Keratinocyte (primary cell): ENCODE results near the gene SSTR1. TPM values are rescaled to one million over a fixed set of nuclear protein-coding genes. Genes with fewer than 3 reads are reported as not detected.

ENCODE experiments used
- DNase-seq: peaks from one replicate; pipeline ENCODE4 v3.0.0-alpha.2; 2011; ENCODE audit warnings: low read depth, missing footprints, low spot score
- FAIRE-seq: peaks from 2 replicates; lab custom pipeline; 2011; peaks lifted over from hg19 to GRCh38; lab: Jason Lieb, UNC
- H2AFZ ChIP-seq: 2 replicates; pipeline ENCODE4 v1.6.0; 2012; ENCODE audit warnings: low read length, control low read depth, inconsistent platforms; ENCODE audit not compliant: control insufficient read depth
- H3K27ac ChIP-seq: 2 replicates; pipeline ENCODE4 v1.5.1; 2011; ENCODE audit warnings: low read length; ENCODE audit not compliant: control insufficient read depth, insufficient read depth
- H3K27me3 ChIP-seq: 3 replicates; pipeline ENCODE4 v1.6.0; 2011; ENCODE audit warnings: low read length; ENCODE audit not compliant: control insufficient read depth, insufficient read depth; ENCODE audit errors: extremely low read depth
- H3K36me3 ChIP-seq, 2 experiments: 2 replicates in 1 of 2; 3 replicates in 1 of 2; pipeline ENCODE4 v1.5.1; 2011; ENCODE audit warnings: low read length in 2 of 2, mild to moderate bottlenecking in 1 of 2; ENCODE audit not compliant: control insufficient read depth in 2 of 2, insufficient read depth in 2 of 2; ENCODE audit errors: extremely low read depth in 1 of 2
- H3K4me1 ChIP-seq: 3 replicates; pipeline ENCODE4 v1.5.1; 2011; ENCODE audit warnings: low read length; ENCODE audit not compliant: control insufficient read depth, insufficient read depth; ENCODE audit errors: extremely low read depth
- H3K4me2 ChIP-seq: 3 replicates; pipeline ENCODE4 v1.6.0; 2011; ENCODE audit warnings: low read depth, low read length; ENCODE audit not compliant: control insufficient read depth, insufficient read depth; ENCODE audit errors: extremely low read depth
- H3K4me3 ChIP-seq, 3 experiments: fragments of 200-600 bp in 1 of 3; sonication (generic) in 1 of 3; 2 replicates in 2 of 3; 3 replicates in 1 of 3; pipeline ENCODE4 v1.5.1; 2011 to 2016; ENCODE audit warnings: low read length in 3 of 3, mild to moderate bottlenecking in 3 of 3, control low read depth in 2 of 3, inconsistent platforms in 1 of 3, low read depth in 1 of 3, mixed read lengths in 1 of 3, mixed run types in 1 of 3, moderate library complexity in 1 of 3; ENCODE audit not compliant: control insufficient read depth in 2 of 3, insufficient read depth in 2 of 3; ENCODE audit errors: extremely low read depth in 1 of 3
- H3K79me2 ChIP-seq: 2 replicates; pipeline ENCODE4 v1.6.0; 2012; ENCODE audit warnings: low read length; ENCODE audit not compliant: control insufficient read depth, insufficient read depth
- H3K9ac ChIP-seq: 3 replicates; pipeline ENCODE4 v1.6.0; 2011; ENCODE audit warnings: low read length; ENCODE audit not compliant: control insufficient read depth, insufficient read depth; ENCODE audit errors: extremely low read depth
- H3K9me1 ChIP-seq: 3 replicates; pipeline ENCODE4 v1.6.0; 2011; ENCODE audit warnings: low read length; ENCODE audit not compliant: control insufficient read depth, insufficient read depth; ENCODE audit errors: extremely low read depth
- H3K9me3 ChIP-seq: 2 replicates; pipeline ENCODE4 v1.5.1; 2012; ENCODE audit warnings: low read depth, low read length; ENCODE audit not compliant: control insufficient read depth
- H4K20me1 ChIP-seq: 3 replicates; pipeline ENCODE4 v1.6.0; 2011; ENCODE audit warnings: low read length; ENCODE audit not compliant: control insufficient read depth, insufficient read depth; ENCODE audit errors: extremely low read depth
- EZH2 ChIP-seq: IDR thresholded peaks from one replicate; pipeline ENCODE4 v1.6.1; 2012; ENCODE audit warnings: inconsistent platforms, mild to moderate bottlenecking, low read length, moderate library complexity
- dilution Hi-C: fragments of 300-500 bp; cut with MboI; formaldehyde crosslinking; loops from one replicate; pipeline ENCODE4 v1.7.0; 2020; ENCODE audit warnings: low sequenced_read_pairs; ENCODE audit not compliant: extremely low pct_ligation_motif_present
- polyA plus RNA-seq, 5 experiments: library from polyadenylated mRNA; depleted of rRNA in 3 of 5; stranded (reverse) in 3 of 5; stranded (forward) in 1 of 5; unstranded in 1 of 5; fragments of >200 nt; gene quantifications; 1 replicate in 1 of 5; 2 replicates in 3 of 5; 3 replicates in 1 of 5; pipeline versions ENCODE4 v1.2.1 to v1.2.3, GENCODE V29; 2011 to 2012; ENCODE audit warnings: missing spikeins in 2 of 5, low read depth in 1 of 5, low replicate concordance in 1 of 5
- TF ChIP-seq, protein P1 (sequence below), 3 experiments: IDR thresholded peaks in 1 of 3; conservative IDR thresholded peaks in 1 of 3; optimal IDR thresholded peaks in 1 of 3; 2 replicates in 2 of 3; 3 replicates in 1 of 3; pipeline versions ENCODE3 to v1.5.1; 2011; ENCODE audit warnings: low read length in 3 of 3, mild to moderate bottlenecking in 3 of 3, moderate library complexity in 2 of 3, control low read depth in 1 of 3, inconsistent platforms in 1 of 3; ENCODE audit not compliant: insufficient read depth in 2 of 3; ENCODE audit errors: extremely low read depth in 1 of 3

The SSTR1 gene
- polyA plus RNA-seq, 1 donor (not counting 4 experiments of a cell fraction or from before 2014, with no cell fraction given): 0.05 TPM

- Histone ChIP-seq H3K36me3 (no peaks in the 10 kb centered on the region), H3K9ac (no peak overlapping the region), H3K4me2 (no peak overlapping the region), H3K27me3 (no peaks in the 10 kb centered on the region), H3K9me1 (no peaks in the 10 kb centered on the region), H3K27ac (no peak overlapping the region), H3K79me2 (no peaks in the 10 kb centered on the region), H3K4me3 (no peak overlapping the region), H3K9me3 (no peaks in the 10 kb centered on the region), H4K20me1 (no peaks in the 10 kb centered on the region), H2AFZ (no peak overlapping the region), H3K4me1 (peaks cover 28% of the 10 kb centered on the region)
- FAIRE-seq: no peak
- dilution Hi-C loops: no loop called here
- peak; percentile 21 for DNase-seq
- no peak for TF ChIP-seq EZH2
- TF ChIP-seq, protein P1, sequence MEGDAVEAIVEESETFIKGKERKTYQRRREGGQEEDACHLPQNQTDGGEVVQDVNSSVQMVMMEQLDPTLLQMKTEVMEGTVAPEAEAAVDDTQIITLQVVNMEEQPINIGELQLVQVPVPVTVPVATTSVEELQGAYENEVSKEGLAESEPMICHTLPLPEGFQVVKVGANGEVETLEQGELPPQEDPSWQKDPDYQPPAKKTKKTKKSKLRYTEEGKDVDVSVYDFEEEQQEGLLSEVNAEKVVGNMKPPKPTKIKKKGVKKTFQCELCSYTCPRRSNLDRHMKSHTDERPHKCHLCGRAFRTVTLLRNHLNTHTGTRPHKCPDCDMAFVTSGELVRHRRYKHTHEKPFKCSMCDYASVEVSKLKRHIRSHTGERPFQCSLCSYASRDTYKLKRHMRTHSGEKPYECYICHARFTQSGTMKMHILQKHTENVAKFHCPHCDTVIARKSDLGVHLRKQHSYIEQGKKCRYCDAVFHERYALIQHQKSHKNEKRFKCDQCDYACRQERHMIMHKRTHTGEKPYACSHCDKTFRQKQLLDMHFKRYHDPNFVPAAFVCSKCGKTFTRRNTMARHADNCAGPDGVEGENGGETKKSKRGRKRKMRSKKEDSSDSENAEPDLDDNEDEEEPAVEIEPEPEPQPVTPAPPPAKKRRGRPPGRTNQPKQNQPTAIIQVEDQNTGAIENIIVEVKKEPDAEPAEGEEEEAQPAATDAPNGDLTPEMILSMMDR (optimal IDR thresholded peaks at IDR 0.05 in 1 of 3, IDR thresholded peaks at IDR 0.05 in 1 of 3, conservative IDR thresholded peaks at IDR 0.05 in 1 of 3; ENCODE audit: extremely low read depth in 1 of 3, insufficient read depth in 2 of 3, low read length in 3 of 3): no peak
Measured at GRCh38 chr14:38201137-38201828, 6.4 kb upstream of the SSTR1 start.

DNA sequence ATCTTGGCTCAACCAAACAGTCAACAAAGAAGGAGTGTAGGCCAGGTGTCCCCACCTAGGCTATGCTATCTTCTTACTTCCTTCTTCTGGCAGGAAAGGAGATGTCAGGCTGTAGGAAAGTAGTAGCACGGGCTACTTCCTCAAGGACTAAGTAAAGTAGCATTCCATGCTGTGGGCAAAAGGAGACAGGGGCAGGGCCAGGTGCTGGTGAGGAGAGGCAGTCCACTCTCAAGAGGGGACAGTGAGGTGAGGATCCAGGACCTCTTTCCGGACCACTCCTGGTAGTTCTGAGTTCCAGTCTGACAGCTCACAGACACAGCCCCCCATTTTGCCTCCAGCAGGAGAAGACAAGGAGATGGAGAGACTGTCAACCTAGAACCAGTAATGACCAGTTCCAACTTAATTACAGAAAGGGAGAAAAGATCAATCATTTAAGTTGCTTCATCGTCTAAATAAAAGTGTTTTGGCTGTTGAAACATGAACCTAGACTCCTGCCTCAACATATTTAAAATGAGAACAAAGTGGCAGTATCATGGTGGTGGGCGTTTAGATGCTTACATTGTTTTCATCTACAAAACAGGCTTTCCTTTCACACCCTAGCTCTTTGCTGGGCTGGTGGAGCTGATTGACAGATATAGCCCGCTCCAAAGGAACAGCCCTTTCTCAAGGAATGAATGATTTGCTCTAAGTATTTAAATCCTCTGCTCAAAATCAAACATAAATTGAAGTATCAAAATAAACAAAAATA, 5.1 kb upstream of the SSTR1 start:
- H3K4me2 ChIP-seq: no peak overlapping the region
- DNase-seq (no peak), FAIRE-seq (no peak)
- H3K4me1 ChIP-seq: peaks cover 33% of the 10 kb centered on the region
- no peak overlapping the region for H3K27ac ChIP-seq
- H3K27me3 ChIP-seq: peaks cover 8% of the 10 kb centered on the region
- no peak overlapping the region for H2AFZ ChIP-seq
- TF ChIP-seq EZH2: no peak
- TF ChIP-seq, protein P1 (optimal IDR thresholded peaks at IDR 0.05 in 1 of 3, IDR thresholded peaks at IDR 0.05 in 1 of 3, conservative IDR thresholded peaks at IDR 0.05 in 1 of 3; ENCODE audit: extremely low read depth in 1 of 3, insufficient read depth in 2 of 3, low read length in 3 of 3): no peak
- dilution Hi-C loops: no loop called here
- H3K9me1 ChIP-seq: no peaks in the 10 kb centered on the region
- no peaks in the 10 kb centered on the region for H3K9me3 ChIP-seq
- no peaks in the 10 kb centered on the region for H3K36me3 ChIP-seq
- H4K20me1 ChIP-seq: no peaks in the 10 kb centered on the region
- no peak overlapping the region for H3K4me3 ChIP-seq
- no peaks in the 10 kb centered on the region for H3K79me2 ChIP-seq
- H3K9ac ChIP-seq: no peak overlapping the region
